Measurements from ENCODE around the gene HOXA7.
A peak's percentile ranks its signal among the peaks of the same experiment; 100 is the strongest.

HOXA7 gene

GRCh38 chr7:27169658-27170425 is 13.4 kb upstream of the HOXA7 start:
- H3K27ac ChIP-seq, result peak overlapping the region; percentile 48
- no peak for TF ChIP-seq ZFX (IDR thresholded peaks at IDR 0.05; ENCODE audit: borderline replicate concordance)
- TF ChIP-seq CTCF (IDR thresholded peaks at IDR 0.05), result 0 out of 2 replicates have a peak, but pooled peaks have one; percentile 13

- H3K27ac ChIP-seq, result peak overlapping the region; percentile 48
- TF ChIP-seq ZFX (IDR thresholded peaks at IDR 0.05; ENCODE audit: borderline replicate concordance) (no peak), CTCF (IDR thresholded peaks at IDR 0.05) (no peak)
These were observed 11.9 kb upstream of the HOXA7 start for GRCh38 chr7:27168265-27168947.

- no peak for TF ChIP-seq CTCF (IDR thresholded peaks at IDR 0.05)
- TF ChIP-seq ZFX (IDR thresholded peaks at IDR 0.05; ENCODE audit: borderline replicate concordance), result no peak
- H3K27ac ChIP-seq, result peak overlapping the region; percentile 48
These were observed 11.4 kb upstream of the HOXA7 start for GRCh38 chr7:27167916-27168264.

- TF ChIP-seq ZFX (IDR thresholded peaks at IDR 0.05; ENCODE audit: borderline replicate concordance) (no peak), CTCF (IDR thresholded peaks at IDR 0.05) (no peak)
- H3K27ac ChIP-seq, result no peak overlapping the region
These were observed 10.3 kb upstream of the HOXA7 start for GRCh38 chr7:27166531-27167505.

GRCh38 chr7:27165996-27166530 is 9.6 kb upstream of the HOXA7 start:
- TF ChIP-seq CTCF (IDR thresholded peaks at IDR 0.05), result no peak
- TF ChIP-seq ZFX (IDR thresholded peaks at IDR 0.05; ENCODE audit: borderline replicate concordance), result no peak
- peak overlapping the region; percentile 24; the same call in 1 of the 2 replicates for H3K27ac ChIP-seq

- TF ChIP-seq CTCF (IDR thresholded peaks at IDR 0.05) (no peak), ZFX (IDR thresholded peaks at IDR 0.05; ENCODE audit: borderline replicate concordance) (no peak)
- peak within 1 kb of the TSS; percentile 24; the same call in 1 of the 2 replicates for H3K27ac ChIP-seq
These were observed 8.9 kb upstream of the HOXA7 start, which contains the start of gene HOXA9 for GRCh38 chr7:27165089-27165995. Gene HOXA9, minus strand, starts transcription at chr7:27165537. Its CDS starts 80 bp downstream, at chr7:27165457.
